ENCODE data around the gene POU4F1. TPM values are rescaled to one million over a fixed set of nuclear protein-coding genes. Genes with fewer than 3 reads are reported as not detected.
"Not testable (repeated sequence)": the region's sequence is repeated elsewhere in the genome, so short reads cannot be mapped to it uniquely, and the experiment has no call there.

The POU4F1 gene, protein sequence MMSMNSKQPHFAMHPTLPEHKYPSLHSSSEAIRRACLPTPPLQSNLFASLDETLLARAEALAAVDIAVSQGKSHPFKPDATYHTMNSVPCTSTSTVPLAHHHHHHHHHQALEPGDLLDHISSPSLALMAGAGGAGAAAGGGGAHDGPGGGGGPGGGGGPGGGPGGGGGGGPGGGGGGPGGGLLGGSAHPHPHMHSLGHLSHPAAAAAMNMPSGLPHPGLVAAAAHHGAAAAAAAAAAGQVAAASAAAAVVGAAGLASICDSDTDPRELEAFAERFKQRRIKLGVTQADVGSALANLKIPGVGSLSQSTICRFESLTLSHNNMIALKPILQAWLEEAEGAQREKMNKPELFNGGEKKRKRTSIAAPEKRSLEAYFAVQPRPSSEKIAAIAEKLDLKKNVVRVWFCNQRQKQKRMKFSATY
- total RNA-seq (under 1 TPM in 1 of 7 donors, not detected in 6; 0.07 TPM), polyA plus RNA-seq (under 1 TPM; 0.03 to 0.17 (median 0.09) TPM)
- long read RNA-seq, donor 1 = 0 reads
- long read RNA-seq, donor 2 = 0 reads

DNA sequence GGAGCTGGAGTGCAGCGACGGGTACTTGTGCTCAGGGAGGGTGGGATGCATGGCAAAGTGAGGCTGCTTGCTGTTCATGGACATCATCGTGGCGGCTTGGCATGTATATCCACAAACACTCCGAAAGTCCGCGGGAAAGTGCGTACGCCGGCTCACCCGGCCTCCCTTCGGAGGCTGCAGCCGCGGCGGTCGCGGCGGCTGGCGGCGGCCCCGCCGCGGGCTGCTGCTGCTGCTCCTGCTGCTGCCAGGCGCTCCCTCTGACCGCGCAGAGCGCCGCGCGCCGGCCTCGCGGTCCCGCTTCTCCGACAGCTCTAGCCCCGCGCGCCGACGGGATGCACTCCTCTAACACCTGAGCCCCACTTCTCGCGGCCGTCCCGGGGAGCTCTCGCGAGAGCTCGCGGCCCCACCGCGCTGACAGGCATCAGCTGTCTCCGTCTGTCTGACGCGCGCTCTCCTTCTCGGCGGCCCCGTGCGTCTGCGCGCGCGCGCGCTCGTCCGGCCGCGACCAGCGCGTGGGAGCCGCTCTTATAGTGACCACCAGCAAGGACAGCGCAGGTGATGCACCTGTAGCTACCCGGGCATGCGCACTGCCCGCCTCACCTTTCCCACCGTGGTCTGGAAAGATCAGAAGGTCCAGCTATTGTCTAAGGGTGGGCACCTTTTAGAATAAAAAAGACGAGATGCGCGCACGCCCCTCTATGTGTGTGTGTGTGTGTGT lies at the start of gene POU4F1:
Gene POU4F1, minus strand, starts transcription at position 313 of the 718 bp plus-strand sequence. Its CDS starts 226 bp downstream, at position 87.
- peak in 1 of 3 donors; percentile 26 for TF ChIP-seq POLR2AphosphoS5 (IDR thresholded peaks at IDR 0.05)
- TF ChIP-seq POLR2A (IDR thresholded peaks at IDR 0.05) = no peak
- 0 to 3% (median 2%) methylated on average over 28 to 80 of the region's 80 CpGs for WGBS, 5 donors
- peak within 1 kb of the TSS; percentile 17 to 74 (median 48) for H3K4me3 ChIP-seq
- H3K9me3 ChIP-seq = no peaks in the 10 kb centered on the region
- no peaks in the 10 kb centered on the region for H3K36me3 ChIP-seq
- DNase-seq = peak; percentile 85
- peaks cover 22 to 97% (median 95%) of the 10 kb centered on the region in 7 donors for H3K27me3 ChIP-seq (replicated peaks in 1 of 7)
- H3K4me1 ChIP-seq = peaks cover 9 to 67% (median 48%) of the 10 kb centered on the region in 6 donors
- H3K27ac ChIP-seq = no peak within 1 kb of the TSS
- intact Hi-C loops (cut with DNase I; ENCODE audit: low total_unique reads) = no loop called here

DNA sequence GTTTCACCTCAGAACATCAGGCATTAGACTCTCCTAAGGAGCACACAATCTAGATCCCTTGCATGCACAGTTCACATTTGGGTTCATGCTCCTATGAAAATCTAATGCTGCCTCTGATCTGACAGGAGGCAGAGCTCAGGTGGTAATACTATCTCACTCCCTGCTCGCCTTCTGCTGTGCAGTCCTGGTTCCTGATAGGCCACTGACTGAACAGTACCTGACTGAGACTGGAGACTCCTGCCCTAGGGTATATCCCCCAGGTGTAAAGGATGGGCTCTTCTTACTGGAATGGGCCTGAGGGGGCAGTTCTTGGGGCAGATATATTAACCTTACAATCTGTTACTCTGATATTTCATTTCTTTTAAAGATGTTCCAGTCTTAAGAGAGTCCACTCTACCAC lies 49.3 kb upstream of the POU4F1 start:
- H3K27ac ChIP-seq = no peak overlapping the region
- no peak for DNase-seq
- H3K4me3 ChIP-seq = no peak overlapping the region
- H3K27me3 ChIP-seq (replicated peaks in 1 of 7) = no peaks in the 10 kb centered on the region
- H3K4me1 ChIP-seq = peaks cover 12 to 73% (median 53%) of the 10 kb centered on the region in 6 donors
- no peaks in the 10 kb centered on the region for H3K9me3 ChIP-seq
- WGBS, 5 donors = 88 to 100% (median 94%) methylated on average over 1 of the region's 1 CpG
- H3K36me3 ChIP-seq = peaks cover 0 to 5% (median 0%) of the 10 kb centered on the region in 6 donors
- no peak for TF ChIP-seq POLR2AphosphoS5 (IDR thresholded peaks at IDR 0.05)
- TF ChIP-seq, protein P1, sequence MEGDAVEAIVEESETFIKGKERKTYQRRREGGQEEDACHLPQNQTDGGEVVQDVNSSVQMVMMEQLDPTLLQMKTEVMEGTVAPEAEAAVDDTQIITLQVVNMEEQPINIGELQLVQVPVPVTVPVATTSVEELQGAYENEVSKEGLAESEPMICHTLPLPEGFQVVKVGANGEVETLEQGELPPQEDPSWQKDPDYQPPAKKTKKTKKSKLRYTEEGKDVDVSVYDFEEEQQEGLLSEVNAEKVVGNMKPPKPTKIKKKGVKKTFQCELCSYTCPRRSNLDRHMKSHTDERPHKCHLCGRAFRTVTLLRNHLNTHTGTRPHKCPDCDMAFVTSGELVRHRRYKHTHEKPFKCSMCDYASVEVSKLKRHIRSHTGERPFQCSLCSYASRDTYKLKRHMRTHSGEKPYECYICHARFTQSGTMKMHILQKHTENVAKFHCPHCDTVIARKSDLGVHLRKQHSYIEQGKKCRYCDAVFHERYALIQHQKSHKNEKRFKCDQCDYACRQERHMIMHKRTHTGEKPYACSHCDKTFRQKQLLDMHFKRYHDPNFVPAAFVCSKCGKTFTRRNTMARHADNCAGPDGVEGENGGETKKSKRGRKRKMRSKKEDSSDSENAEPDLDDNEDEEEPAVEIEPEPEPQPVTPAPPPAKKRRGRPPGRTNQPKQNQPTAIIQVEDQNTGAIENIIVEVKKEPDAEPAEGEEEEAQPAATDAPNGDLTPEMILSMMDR (IDR thresholded peaks at IDR 0.05 in 8 of 11, conservative IDR thresholded peaks at IDR 0.05 in 3 of 11) = no peak
- TF ChIP-seq POLR2A (IDR thresholded peaks at IDR 0.05) = no peak
- intact Hi-C loops (cut with DNase I; ENCODE audit: low total_unique reads) = no loop called here

DNA sequence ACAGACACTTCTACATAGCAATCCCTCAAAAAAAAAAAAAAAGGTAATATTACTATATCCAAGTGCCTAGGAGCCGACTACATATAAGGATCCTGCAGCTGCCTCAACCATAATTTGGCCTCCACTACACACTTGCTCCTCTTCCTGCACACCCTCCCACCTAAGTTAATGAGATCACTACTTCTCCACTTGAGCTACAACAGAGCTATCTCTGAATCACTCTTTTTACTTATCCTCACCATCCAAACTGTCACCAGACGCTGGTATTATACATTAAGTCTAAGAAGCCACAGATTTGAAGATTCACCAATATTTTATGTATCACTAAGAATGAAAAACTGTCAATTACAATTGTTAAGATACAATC lies 47.3 kb upstream of the POU4F1 start:
- Histone ChIP-seq H3K4me3 (no peak overlapping the region), H3K4me1 (peaks cover 9 to 67% (median 46%) of the 10 kb centered on the region in 6 donors), H3K27me3 (replicated peaks in 1 of 7) (no peaks in the 10 kb centered on the region), H3K9me3 (no peaks in the 10 kb centered on the region), H3K27ac (no peak overlapping the region), H3K36me3 (peaks cover 0 to 2% (median 0%) of the 10 kb centered on the region in 6 donors)
- TF ChIP-seq POLR2AphosphoS5 (IDR thresholded peaks at IDR 0.05) (no peak), POLR2A (IDR thresholded peaks at IDR 0.05) (no peak)
- TF ChIP-seq, protein P1 (IDR thresholded peaks at IDR 0.05 in 8 of 11, conservative IDR thresholded peaks at IDR 0.05 in 3 of 11) = no peak
- intact Hi-C loops (cut with DNase I; ENCODE audit: low total_unique reads) = no loop called here
- 84 to 93% (median 86%) methylated on average over 2 of the region's 2 CpGs for WGBS, 5 donors
- DNase-seq = no peak

DNA sequence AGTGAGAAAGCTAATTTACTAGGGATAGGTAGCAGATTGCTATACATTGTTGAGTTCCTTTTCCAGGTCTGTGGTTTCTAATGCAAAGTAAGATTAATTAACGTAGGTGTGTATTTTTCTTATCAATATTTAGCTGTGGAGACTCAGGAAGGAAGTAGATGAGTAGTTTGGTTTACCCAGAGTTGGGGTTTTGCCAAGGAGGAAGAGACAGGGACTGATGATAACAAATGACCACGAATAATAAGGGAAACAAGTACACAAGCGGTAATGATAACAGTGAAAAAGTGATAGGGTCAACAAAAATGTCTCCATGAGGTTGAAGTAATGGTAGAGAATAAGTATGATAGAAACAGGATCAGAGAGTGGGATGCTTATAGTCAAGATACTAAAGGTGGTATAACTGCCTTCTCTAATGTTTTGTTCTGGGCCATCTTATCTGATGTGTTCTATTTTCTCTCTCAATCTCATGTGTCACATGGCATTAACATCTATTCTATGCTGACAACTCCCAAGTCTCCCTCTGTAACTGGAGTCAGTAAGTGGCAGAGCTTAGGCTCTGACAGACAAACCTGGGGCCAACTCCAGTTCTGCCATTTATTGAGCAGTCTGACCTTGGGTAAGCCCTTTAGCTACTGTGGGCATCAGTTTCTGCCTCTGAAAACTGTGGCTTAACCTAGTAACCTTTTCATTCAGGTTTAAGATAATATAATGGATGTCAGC lies 46.8 kb upstream of the POU4F1 start:
- H3K36me3 ChIP-seq = no peaks in the 10 kb centered on the region
- DNase-seq = no peak
- no peak overlapping the region for H3K27ac ChIP-seq
- intact Hi-C loops (cut with DNase I; ENCODE audit: low total_unique reads) = no loop called here
- no peaks in the 10 kb centered on the region for H3K27me3 ChIP-seq (replicated peaks in 1 of 7)
- 18 to 25% (median 19%) methylated on average over 3 of the region's 3 CpGs for WGBS, 5 donors
- H3K9me3 ChIP-seq = no peaks in the 10 kb centered on the region
- no peak overlapping the region for H3K4me3 ChIP-seq
- peaks cover 9 to 67% (median 41%) of the 10 kb centered on the region in 6 donors for H3K4me1 ChIP-seq
- TF ChIP-seq POLR2AphosphoS5 (IDR thresholded peaks at IDR 0.05) (no peak), POLR2A (IDR thresholded peaks at IDR 0.05) (no peak)
- TF ChIP-seq, protein P1 (IDR thresholded peaks at IDR 0.05 in 8 of 11, conservative IDR thresholded peaks at IDR 0.05 in 3 of 11) = no peak

DNA sequence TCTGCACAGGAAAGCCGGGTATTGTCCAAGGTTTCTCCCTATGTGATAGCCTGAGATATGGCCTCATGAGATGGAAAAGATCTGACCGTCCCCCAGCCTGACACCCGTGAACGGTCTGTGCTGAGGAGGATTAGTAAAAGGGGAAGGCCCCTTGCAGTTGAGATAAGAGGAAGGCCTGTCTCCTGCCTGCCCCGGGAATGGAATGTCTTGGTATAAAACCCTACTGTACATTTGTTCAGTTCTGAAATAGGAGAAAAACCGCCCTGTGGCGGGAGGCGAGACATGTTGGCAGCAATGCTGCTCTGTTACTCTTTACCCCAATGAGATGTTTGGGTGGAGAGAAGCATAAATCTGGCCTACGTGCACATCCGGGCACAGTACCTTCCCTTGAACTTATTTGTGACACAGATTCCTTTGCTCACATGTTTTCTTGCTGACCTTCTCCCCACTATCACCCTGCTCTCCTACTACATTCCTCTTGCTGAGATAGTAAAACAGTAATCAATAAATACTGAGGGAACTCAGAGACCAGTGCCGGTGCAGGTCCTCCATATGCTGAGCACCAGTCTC lies 43.8 kb upstream of the POU4F1 start:
- Histone ChIP-seq H3K36me3 (peaks cover 0 to 28% (median 6%) of the 10 kb centered on the region in 6 donors), H3K4me1 (peaks cover 9 to 56% (median 32%) of the 10 kb centered on the region in 6 donors), H3K27ac (peak overlapping the region in 2 of 8 donors; percentile 15 to 24)
- H3K4me3 ChIP-seq; DNase-seq; H3K9me3 ChIP-seq; intact Hi-C loops (cut with DNase I; ENCODE audit: low total_unique reads); H3K27me3 ChIP-seq (replicated peaks in 1 of 7): not testable (repeated sequence)
- WGBS, 5 donors = 53 to 77% (median 58%) methylated on average over 11 of the region's 11 CpGs
